GM12878 (cell line): ENCODE data around the gene CDH15. TPM values are rescaled to one million over a fixed set of nuclear protein-coding genes. Genes with fewer than 3 reads are reported as not detected.

ENCODE experiments used
- CREM ChIP-seq: IDR thresholded peaks from 2 replicates; pipeline ENCODE4 v1.6.1; 2014; ENCODE audit warnings: antibody characterized with exemption, low read depth
- FOS ChIP-seq: IDR thresholded peaks from 3 replicates; pipeline ENCODE4 v1.6.1; 2011; ENCODE audit warnings: borderline replicate concordance; ENCODE audit not compliant: insufficient read length; ENCODE audit errors: extremely low read depth
- HDGF ChIP-seq: fragments of 450-650 bp; IDR thresholded peaks from 2 replicates; pipeline ENCODE4 v1.6.1; 2016; ENCODE audit warnings: antibody characterized with exemption
- JUNB ChIP-seq: IDR thresholded peaks from 2 replicates; pipeline ENCODE4 v1.6.1; 2016; ENCODE audit warnings: antibody characterized with exemption, mild to moderate bottlenecking
- JUND ChIP-seq: IDR thresholded peaks from 2 replicates; pipeline ENCODE4 v1.6.1; 2012; ENCODE audit warnings: low read depth, mild to moderate bottlenecking, low read length, improper control_type of control experiment, moderate library complexity
- LARP7 ChIP-seq: fragments of 450-650 bp; IDR thresholded peaks from 2 replicates; pipeline ENCODE4 v1.6.1; 2017; ENCODE audit warnings: mild to moderate bottlenecking
- NR2F1 ChIP-seq: fragments of 450-650 bp; conservative IDR thresholded peaks from 2 replicates; pipeline ENCODE4 v1.6.1; 2017; ENCODE audit warnings: mild to moderate bottlenecking
- NRF1 ChIP-seq: conservative IDR thresholded peaks from 2 replicates; pipeline ENCODE4 v1.6.1; 2011; ENCODE audit warnings: mild to moderate bottlenecking, low read depth, low read length, improper control_type of control experiment
- RB1 ChIP-seq: fragments of 450-650 bp; formaldehyde crosslinking; IDR thresholded peaks from 2 replicates; pipeline ENCODE4 v1.6.1; 2017; ENCODE audit warnings: mild to moderate bottlenecking, borderline replicate concordance
- RBBP5 ChIP-seq: fragments of 200-600 bp; sonication (generic); conservative IDR thresholded peaks from 2 replicates; pipeline ENCODE4 v1.6.1; 2016
- TBL1XR1 ChIP-seq: IDR thresholded peaks from 2 replicates; pipeline ENCODE4 v1.6.1; 2012; ENCODE audit warnings: low read depth, low read length, improper control_type of control experiment
- TCF12 ChIP-seq: IDR thresholded peaks from 2 replicates; pipeline ENCODE4 v1.6.1; 2011; ENCODE audit warnings: low read depth, mild to moderate bottlenecking, low read length
- ZBED1 ChIP-seq: IDR thresholded peaks from 2 replicates; pipeline ENCODE4 v1.6.1; 2016; ENCODE audit warnings: borderline replicate concordance
- polyA plus RNA-seq, 11 experiments: library from polyadenylated mRNA; depleted of rRNA in 4 of 11; unstranded in 6 of 11; stranded (reverse) in 5 of 11; fragments of >200 nt; fragmentation: Nextera tagmentation in 4 of 11; fragmentation: Illumina TruSeq in 1 of 11; extraction: Ambion mirVana in 4 of 11; extraction: Trizol in 1 of 11; gene quantifications; 1 replicate in 1 of 11; 2 replicates in 10 of 11; pipeline versions ENCODE4 v1.2.1 to v1.2.3, GENCODE V29; 2011 to 2016; ENCODE audit warnings: inconsistent platforms in 2 of 11, missing spikeins in 2 of 11, low read depth in 1 of 11
- total RNA-seq, 4 experiments: library from RNA; depleted of rRNA in 3 of 4; stranded (reverse); fragments of >200 nt in 3 of 4; fragmentation: Illumina TruSeq in 1 of 4; extraction: Trizol in 1 of 4; gene quantifications; 2 replicates each; pipeline versions ENCODE4 v1.2.1 to v1.2.3, GENCODE V29; 2013 to 2021
- TF ChIP-seq, protein P1 (sequence below): fragments of 450-650 bp; IDR thresholded peaks from 2 replicates; pipeline ENCODE4 v1.6.1; 2017; ENCODE audit warnings: borderline replicate concordance
- TF ChIP-seq, protein P2 (sequence below): fragments of 450-650 bp; IDR thresholded peaks from 2 replicates; pipeline ENCODE4 v1.6.1; 2017; ENCODE audit warnings: low read depth, mild to moderate bottlenecking, moderate library complexity
- TF ChIP-seq, protein P3 (sequence below): IDR thresholded peaks from 2 replicates; pipeline ENCODE4 v1.6.1; 2011; ENCODE audit warnings: low read depth, mild to moderate bottlenecking, low read length, moderate library complexity, borderline replicate concordance; ENCODE audit errors: extremely low read depth

The CDH15 gene
- total and polyA plus RNA-seq, 10 of the 15 experiments (the other 5 are each of a cell fraction or from before 2014, with no cell fraction given), result 0.02 to 0.06 TPM; not detected in 8

DNA sequence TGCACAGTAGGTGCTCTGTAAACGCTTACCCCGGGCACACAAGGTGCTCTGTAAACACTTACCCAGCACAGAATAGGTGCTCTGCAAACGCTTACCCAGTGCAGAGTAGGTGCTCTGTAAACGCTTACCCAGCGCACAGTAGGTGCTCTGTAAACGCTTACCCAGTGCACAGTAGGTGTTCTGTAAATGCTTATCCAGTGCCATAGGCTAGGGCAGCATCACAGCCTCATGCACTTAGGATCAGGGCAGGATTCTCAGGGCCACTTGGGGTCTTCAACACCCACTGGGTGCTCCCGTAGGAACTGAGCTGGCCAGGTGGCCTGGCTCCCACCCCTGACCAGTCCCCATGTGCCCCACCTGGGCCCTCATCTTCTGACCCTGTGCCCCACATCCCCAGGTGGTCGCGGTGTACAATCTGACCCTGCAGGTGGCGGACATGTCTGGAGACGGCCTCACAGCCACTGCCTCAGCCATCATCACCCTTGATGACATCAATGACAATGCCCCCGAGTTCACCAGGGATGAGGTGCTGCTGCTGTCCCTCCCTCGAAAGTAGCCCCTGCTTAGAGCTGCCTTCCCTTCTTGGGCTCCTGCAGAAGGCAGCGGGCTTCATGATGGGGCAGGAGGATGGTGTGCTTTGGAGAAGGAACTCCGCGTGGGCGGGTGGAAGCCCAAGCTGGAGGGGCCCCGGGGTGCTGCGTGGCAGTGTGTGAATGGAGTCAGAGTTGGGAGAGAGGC lies 15.7 kb downstream of the CDH15 start (continued):
- TF ChIP-seq NRF1 (no peak), RB1 (no peak), RBBP5 (no peak), NR2F1 (peak; percentile 63), ZBED1 (no peak), TCF12 (0 out of 2 replicates have a peak, but pooled peaks have one; percentile 31), JUNB (no peak), JUND (no peak), LARP7 (no peak), TBL1XR1 (no peak), FOS (no peak), CREM (no peak), HDGF (no peak)
- TF ChIP-seq, protein P1, sequence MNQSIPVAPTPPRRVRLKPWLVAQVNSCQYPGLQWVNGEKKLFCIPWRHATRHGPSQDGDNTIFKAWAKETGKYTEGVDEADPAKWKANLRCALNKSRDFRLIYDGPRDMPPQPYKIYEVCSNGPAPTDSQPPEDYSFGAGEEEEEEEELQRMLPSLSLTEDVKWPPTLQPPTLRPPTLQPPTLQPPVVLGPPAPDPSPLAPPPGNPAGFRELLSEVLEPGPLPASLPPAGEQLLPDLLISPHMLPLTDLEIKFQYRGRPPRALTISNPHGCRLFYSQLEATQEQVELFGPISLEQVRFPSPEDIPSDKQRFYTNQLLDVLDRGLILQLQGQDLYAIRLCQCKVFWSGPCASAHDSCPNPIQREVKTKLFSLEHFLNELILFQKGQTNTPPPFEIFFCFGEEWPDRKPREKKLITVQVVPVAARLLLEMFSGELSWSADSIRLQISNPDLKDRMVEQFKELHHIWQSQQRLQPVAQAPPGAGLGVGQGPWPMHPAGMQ, result no peak
- TF ChIP-seq, protein P2, sequence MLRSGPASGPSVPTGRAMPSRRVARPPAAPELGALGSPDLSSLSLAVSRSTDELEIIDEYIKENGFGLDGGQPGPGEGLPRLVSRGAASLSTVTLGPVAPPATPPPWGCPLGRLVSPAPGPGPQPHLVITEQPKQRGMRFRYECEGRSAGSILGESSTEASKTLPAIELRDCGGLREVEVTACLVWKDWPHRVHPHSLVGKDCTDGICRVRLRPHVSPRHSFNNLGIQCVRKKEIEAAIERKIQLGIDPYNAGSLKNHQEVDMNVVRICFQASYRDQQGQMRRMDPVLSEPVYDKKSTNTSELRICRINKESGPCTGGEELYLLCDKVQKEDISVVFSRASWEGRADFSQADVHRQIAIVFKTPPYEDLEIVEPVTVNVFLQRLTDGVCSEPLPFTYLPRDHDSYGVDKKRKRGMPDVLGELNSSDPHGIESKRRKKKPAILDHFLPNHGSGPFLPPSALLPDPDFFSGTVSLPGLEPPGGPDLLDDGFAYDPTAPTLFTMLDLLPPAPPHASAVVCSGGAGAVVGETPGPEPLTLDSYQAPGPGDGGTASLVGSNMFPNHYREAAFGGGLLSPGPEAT, result no peak
- TF ChIP-seq, protein P3, sequence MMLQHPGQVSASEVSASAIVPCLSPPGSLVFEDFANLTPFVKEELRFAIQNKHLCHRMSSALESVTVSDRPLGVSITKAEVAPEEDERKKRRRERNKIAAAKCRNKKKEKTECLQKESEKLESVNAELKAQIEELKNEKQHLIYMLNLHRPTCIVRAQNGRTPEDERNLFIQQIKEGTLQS, result no peak
